ENCODE results near the gene OR51Q1.

Gene OR51Q1

GRCh38 chr11:5460983-5461621 is 39.2 kb downstream of the OR51Q1 start:
- peaks cover 1% of the 10 kb centered on the region for H3K9me3 Mint-ChIP-seq
- no peak overlapping the region for H3K27ac Mint-ChIP-seq
- H3K4me1 Mint-ChIP-seq = no peaks in the 10 kb centered on the region
- ATAC-seq (ENCODE audit: low read depth) = no peak
- DNase-seq (ENCODE audit: low spot score in 2 of 2) = no peak
- peaks cover 2% of the 10 kb centered on the region for H3K36me3 Mint-ChIP-seq
- peaks cover 7% of the 10 kb centered on the region for H3K27me3 Mint-ChIP-seq
- no peak overlapping the region for H3K4me3 Mint-ChIP-seq

DNA sequence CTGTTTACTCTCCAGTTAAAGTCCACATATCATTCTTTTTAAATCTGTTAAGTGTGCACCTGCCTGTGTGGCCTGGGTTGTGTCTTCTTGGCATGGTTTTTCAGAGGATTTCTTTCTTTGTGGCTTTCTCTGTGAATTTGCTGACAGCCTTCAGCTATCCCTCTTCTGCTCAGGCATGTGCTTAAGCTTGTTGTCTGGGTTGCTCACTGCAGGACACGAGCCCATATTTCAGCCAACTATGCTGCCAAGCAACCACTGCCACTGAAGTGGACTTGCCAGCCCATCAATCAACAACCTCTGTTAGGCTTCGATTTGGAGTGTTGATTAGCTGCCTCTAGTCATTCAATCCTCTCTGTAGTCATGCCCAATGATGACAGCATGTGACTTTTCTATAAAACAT is 45.6 kb downstream of the OR51Q1 start:
- H3K27me3 Mint-ChIP-seq = peaks cover 11% of the 10 kb centered on the region
- no peak overlapping the region for H3K4me3 Mint-ChIP-seq
- no peaks in the 10 kb centered on the region for H3K36me3 Mint-ChIP-seq
- ATAC-seq (ENCODE audit: low read depth) = no peak
- no peaks in the 10 kb centered on the region for H3K9me3 Mint-ChIP-seq
- DNase-seq (ENCODE audit: low spot score in 2 of 2) = no peak
- no peak overlapping the region for H3K27ac Mint-ChIP-seq
- no peaks in the 10 kb centered on the region for H3K4me1 Mint-ChIP-seq

All from memory B cell (primary cell).